Head of caudate nucleus (tissue), 42 donors: ENCODE results near the gene BEST3.

ENCODE experiments used
- DNase-seq, 42 donors: peaks; one replicate each; pipeline versions ENCODE4 v3.0.0 to v3.0.0-alpha.2; 2020 to 2021; ENCODE audit warnings: mixed read lengths in 7 of 42
- intact Hi-C: fragments of 100-400 bp; cut with DNase I; formaldehyde crosslinking; loops from one replicate; pipeline ENCODE4 v1.15.0; 2022

Gene BEST3

GRCh38 chr12:69657376-69658137 lies 41.5 kb downstream of the BEST3 start:
- no peak for DNase-seq

DNA sequence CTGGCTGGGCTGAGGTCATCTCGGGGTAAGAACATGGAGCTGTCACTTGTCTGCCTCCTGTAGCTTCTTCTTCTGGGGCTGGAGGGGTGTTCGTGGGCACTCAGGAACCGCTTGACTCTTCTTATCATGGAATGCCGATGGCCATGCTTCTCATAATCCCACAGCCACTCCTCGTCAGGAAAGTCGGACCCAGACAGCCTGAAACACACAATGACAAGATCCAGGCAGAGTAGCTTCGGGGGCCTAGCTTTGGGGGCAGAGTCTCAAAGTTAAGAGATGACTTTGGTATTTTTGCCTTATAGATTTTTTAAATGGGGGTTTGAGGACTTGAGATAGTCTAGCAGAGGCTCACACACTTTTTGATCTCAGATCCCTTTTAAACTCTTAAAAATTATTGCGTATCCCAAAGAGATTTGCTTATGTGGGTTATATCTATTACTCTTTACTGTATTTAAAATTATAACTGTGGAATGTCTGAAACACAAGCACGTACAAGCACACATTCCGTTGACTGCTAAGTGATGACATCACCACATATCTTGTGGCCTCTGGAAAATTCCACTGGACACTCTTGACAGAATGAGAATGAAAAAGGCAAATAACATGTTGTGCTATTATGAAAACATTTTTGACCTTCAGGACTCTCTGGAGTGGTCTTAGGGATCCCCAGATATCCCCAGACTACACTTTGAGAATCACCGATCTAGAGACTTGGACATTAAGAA lies 43.3 kb downstream of the BEST3 start:
- no peak for DNase-seq
- intact Hi-C loops = no loop called here

More at GRCh38 chr12:69657376-69658137, 41.5 kb downstream of the BEST3 start:
- intact Hi-C loops = no loop called here

GRCh38 chr12:69653703-69654102 lies 45.4 kb downstream of the BEST3 start:
- intact Hi-C loops = no loop called here
- DNase-seq = no peak

- DNase-seq = no peak
- intact Hi-C loops = no loop called here
These were observed 47.2 kb downstream of the BEST3 start for GRCh38 chr12:69651922-69652321.

- intact Hi-C loops = no loop called here
- no peak for DNase-seq
These were observed 49.6 kb downstream of the BEST3 start for GRCh38 chr12:69649529-69649928.

GRCh38 chr12:69648476-69648875 lies 50.6 kb downstream of the BEST3 start:
- intact Hi-C loops = no loop called here

GRCh38 chr12:69647178-69647577 lies 51.9 kb downstream of the BEST3 start:
- DNase-seq = no peak
- intact Hi-C loops = no loop called here

More at GRCh38 chr12:69648476-69648875, 50.6 kb downstream of the BEST3 start:
- DNase-seq = no peak

DNA sequence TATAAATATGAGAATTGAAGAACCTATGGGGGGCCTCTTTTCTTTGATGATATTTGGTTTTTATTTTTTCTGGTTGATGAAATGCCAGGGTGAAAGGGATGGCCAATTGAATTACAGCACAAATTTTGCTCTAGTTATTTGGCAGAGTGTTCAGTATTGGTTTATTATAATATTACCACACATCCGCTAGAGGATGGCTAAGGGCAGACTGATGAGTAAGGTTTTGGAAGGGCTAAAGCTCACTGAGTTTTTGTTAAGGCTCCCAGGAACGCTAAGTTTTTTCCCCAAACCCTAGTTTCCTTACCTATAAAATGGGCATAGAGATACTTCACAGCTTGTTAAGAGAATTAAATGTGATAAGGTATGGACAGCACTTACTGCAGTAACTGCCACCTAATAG lies 54.1 kb downstream of the BEST3 start:
- intact Hi-C loops = no loop called here
- DNase-seq = no peak

DNA sequence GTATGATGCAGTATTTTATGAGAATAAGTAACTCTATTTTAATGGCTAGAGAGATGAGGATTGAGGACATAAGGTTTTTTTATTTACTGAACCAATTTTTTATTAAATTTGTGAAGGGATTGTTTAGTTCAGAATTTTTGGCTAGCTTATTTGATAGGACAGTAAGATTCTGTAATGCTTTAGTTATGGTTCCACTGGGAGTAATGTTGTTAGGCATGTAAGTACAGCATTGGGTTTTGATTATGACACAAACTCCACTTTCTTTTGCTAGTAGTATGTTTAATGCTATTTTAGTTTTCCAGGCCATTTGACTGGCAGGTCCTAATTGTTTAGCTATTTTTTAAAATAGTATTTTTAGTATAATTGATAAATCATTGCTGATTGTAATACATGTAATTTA lies 54.6 kb downstream of the BEST3 start:
- no peak for DNase-seq
- intact Hi-C loops = no loop called here

- intact Hi-C loops = no loop called here
- no peak for DNase-seq
These were observed 56.6 kb downstream of the BEST3 start for GRCh38 chr12:69642531-69642930.

DNA sequence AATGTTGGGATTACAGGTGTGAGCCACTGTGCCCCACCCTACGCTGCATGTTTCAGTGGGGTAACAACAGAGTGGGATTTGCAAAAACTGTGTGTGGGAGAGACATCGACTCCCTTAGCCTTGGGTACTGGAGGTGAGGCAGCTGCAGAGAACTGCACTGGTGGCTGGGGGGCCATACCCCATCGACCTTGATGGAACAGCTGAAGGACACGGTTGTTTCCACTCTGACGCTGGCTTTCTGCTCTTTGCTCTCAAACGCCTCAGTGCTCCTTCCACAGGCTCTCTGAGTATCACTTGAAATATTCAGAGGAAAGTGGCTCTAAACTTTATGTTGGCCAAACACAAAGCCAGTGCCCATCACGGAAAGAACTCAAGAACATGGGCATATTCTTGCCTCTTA lies 57.6 kb downstream of the BEST3 start:
- intact Hi-C loops = no loop called here
- DNase-seq = no peak

DNA sequence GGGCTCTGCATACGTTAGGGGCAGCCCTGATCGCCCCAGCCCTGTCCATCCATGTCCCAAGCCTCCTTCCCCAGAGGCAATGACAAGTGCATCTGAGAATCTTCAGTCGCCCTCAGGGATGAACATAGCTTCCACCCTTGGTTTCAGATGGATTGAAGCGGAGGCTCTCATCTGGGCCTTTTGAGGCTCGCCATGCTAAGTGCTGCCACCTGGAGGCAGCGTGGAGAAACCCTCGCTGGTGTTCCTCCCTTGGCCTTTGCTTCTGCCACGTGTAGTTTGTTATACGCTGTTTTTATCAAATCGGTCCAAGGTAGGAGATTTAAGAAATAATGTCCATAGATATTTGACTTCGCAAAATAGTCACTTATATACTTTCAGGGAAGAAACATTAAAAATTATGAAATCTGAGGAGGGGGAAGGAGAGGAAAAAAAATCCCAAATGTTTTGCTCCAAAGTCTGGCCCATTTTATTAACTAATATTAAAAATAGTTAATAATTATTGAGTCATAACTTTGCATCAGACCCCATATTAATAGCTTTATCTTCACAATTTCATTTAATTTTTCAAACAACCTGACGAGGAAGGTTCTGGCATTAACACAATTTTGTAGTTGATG lies 59.6 kb downstream of the BEST3 start:
- intact Hi-C loops = no loop called here
- peak; percentile 10 to 83 (median 59) for DNase-seq

GRCh38 chr12:69633061-69633460 lies 66.0 kb downstream of the BEST3 start:
- DNase-seq = no peak
- intact Hi-C loops = no loop called here

- DNase-seq = no peak
- intact Hi-C loops = no loop called here
These were observed 68.9 kb downstream of the BEST3 start for GRCh38 chr12:69630191-69630590.

DNA sequence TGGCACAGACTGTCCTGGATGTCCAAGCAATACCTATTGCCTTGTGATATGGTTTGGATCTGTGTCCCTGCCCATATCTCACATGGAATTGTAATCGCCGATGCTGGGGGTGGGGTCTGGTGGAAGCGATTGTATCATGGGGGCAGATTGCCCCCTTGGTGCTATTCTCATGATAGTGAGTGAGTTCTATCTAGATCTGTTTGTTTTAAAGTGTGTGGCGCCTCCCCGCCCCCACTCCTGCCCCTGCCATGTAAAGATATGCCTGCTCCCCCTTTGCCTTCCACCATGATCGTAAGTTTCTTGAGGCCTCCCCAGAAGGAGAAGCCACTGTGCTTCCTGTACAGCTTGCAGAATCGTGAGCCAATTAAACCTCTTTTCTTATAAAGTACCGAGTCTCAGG lies 71.6 kb downstream of the BEST3 start:
- intact Hi-C loops = no loop called here
- no peak for DNase-seq

DNA sequence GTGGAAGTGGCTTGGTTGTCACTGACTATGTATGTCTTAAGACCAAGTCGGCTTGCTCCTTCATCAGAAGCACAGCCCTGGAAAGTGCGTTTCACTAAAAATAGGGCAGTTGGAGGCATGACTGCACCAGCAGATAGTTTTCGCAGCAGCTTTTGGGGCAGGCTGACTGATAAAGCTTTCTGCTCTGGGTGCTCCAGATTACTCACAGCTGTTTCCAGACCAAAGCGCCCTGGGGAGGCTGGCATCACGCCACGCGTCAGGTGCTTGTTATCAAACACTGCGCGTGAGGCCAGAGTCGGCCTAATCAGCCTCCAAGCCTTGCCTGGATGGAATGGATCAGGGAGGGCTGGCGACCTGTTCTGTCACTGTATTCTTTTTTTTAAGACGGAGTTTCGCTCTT lies 75.1 kb downstream of the BEST3 start:
- intact Hi-C loops = no loop called here
- peak in 4 of 42 donors; percentile 10 to 45 (median 26) for DNase-seq

DNA sequence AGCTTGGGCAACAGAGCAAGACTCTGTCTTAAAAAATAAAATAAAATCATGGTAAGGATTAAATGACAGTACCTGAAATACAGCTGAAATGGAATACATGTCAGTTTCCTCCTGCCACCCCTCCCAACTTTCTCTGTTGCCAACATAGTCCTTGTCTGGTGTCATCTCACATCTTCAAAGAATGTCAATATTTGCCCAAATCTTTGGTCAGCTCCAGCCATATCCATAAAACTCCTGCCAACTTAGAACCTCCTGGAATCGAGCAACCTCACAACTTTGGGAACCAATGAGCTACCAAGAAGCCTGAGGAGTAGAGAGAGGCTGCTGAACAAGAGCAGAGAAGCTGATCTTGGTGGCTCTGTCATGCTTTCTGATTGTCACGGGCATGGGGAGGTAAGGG lies 77.6 kb downstream of the BEST3 start:
- DNase-seq = no peak
- intact Hi-C loops = no loop called here

DNA sequence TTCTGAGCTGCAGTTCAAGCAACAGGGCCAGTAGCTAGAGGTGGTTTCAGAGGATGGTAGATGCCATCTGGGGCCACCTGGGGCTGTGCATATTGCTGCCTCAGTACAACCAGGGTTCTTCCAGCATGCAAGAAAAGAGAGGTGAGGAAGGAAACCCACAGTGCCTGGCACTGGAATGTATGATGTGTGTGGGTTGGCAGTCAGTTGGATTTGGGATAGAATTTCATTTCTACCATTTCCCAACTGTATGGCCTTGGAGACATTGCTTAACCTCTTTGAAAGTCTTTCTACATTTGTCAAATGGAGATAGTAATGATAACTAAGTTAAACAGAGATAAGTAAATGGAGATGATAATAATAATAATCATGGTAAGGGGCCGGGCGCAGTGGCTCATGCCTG lies 78.2 kb downstream of the BEST3 start:
- intact Hi-C loops = no loop called here
- DNase-seq = peak in 1 of 42 donors; percentile 3

- intact Hi-C loops = no loop called here
- peak in 1 of 42 donors; percentile 8 for DNase-seq
These were observed 79.0 kb downstream of the BEST3 start for GRCh38 chr12:69620077-69620476.

DNA sequence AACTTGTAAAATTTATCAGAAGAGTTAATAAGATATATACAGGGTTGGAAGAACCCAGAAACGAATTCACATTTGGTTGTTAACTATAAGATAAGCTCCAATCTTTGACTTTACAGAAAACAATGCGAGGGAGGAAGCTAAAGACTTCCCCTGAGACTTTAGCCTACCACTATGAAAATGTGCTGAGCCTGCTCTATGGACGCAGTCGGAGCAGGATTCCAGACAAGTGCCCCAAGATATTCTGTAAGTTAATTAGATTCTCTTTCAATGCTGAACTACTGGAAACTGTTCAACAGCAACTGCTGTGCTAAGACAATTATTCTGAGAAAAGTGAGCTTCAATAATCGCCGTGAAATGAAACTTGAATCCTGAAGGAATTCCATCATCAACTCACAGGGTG lies 80.1 kb downstream of the BEST3 start:
- intact Hi-C loops = no loop called here
- DNase-seq = peak in 1 of 42 donors; percentile 3
